Rectal smooth muscle tissue (tissue), 1 donor: ENCODE measurements around the gene NUDT4.
A peak's percentile ranks its signal among the peaks of the same experiment; 100 is the strongest.
"Not testable (repeated sequence)": the region's sequence is repeated elsewhere in the genome, so short reads cannot be mapped to it uniquely, and the experiment has no call there.

Source experiments
- H3K27ac ChIP-seq: one replicate; pipeline ENCODE4 v1.7.0; 2013; ENCODE audit warnings: low read depth, low read length, inconsistent platforms
- H3K27me3 ChIP-seq: one replicate; pipeline ENCODE4 v1.7.0; 2013; ENCODE audit warnings: low read length; ENCODE audit not compliant: control insufficient read depth, insufficient read depth
- H3K36me3 ChIP-seq: one replicate; pipeline ENCODE4 v1.7.0; 2013; ENCODE audit warnings: low read length; ENCODE audit not compliant: control insufficient read depth, insufficient read depth
- H3K4me1 ChIP-seq: one replicate; pipeline ENCODE4 v1.7.0; 2013; ENCODE audit warnings: low read length; ENCODE audit not compliant: control insufficient read depth, insufficient read depth
- H3K4me3 ChIP-seq: one replicate; pipeline ENCODE4 v1.7.0; 2013; ENCODE audit warnings: low read length
- H3K9ac ChIP-seq: one replicate; pipeline ENCODE4 v1.7.0; 2013; ENCODE audit warnings: low read length

Gene NUDT4

DNA sequence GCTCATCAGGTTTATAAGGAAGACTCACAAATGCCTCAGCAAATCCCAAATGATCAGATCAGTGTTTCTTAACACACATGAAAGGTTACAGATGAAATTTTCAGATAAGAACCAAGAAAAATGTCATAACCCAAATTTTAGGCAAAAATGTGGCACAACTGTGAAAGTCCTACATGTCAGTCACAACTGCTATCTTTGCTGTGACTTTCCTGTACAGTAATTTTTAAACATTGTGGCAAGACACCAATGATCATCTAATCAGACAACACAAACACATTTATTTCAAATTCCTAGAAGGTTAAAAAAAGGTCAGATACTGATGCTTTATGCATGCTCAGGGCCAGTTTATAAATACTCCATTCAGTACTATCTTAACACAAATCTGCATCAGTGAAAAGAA, 31.1 kb downstream of the NUDT4 start:
- Histone ChIP-seq H3K36me3 (no peaks in the 10 kb centered on the region), H3K27ac (no peak overlapping the region), H3K4me3 (no peak overlapping the region), H3K4me1 (no peaks in the 10 kb centered on the region), H3K9ac (no peak overlapping the region), H3K27me3 (no peaks in the 10 kb centered on the region)

DNA sequence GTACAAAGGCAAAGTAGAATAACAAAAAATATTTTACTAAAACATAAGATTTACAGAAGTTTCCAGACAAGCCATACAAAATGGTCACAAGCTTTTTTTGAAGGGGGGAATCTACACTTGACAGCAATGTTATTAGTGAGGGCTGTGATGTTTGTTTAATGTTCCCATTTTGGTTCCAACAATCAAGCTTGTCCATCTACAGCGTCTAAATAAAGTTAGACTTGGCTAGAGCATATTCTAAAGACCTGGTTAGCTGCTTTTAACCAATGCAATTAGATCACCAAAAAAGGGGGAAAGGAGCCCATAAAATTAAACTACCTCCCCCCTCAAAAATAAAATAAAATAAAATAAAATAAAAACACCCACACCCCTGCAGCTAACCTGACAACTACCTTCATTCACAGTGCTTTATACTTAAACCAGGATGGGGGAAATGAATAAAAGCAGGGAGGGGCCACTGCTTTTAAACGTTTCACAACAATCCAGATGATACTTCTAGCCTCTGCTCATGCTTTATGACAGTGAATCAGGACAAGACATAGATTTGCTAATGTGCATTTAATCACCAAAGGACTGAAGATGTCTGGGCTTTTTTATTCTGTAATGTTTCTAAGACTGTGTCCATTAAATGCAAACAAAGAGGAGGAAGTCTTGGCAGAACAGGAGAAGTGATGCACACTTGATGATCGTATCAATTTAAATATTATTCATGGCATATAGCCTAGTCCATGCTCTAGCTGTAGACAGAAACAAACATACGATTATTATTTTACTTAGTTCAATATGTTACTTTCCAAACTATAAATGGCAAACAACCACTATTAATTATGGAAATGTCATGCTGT, 31.8 kb downstream of the NUDT4 start:
- H3K36me3 ChIP-seq, H3K9ac ChIP-seq, H3K27me3 ChIP-seq, H3K27ac ChIP-seq, H3K4me3 ChIP-seq, H3K4me1 ChIP-seq: not testable (repeated sequence)

DNA sequence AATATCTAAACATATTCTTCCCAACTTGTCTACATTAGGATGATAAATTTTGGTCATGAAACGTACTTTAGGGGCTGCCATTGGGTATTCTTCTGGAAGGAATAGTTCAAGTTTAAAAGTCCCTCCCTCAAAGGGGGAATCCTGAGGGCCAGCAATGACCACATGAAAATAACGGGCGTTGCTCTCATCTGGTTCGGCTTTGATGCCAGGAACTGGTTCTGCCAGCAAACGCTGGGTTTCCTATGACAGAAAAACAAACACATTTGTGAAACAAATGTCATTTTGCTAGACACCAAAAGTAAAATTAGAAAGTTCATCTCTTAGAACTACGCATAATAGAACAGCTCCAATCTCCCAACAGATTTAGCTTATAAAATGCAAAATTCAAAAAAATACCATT, 33.3 kb downstream of the NUDT4 start:
- not testable (repeated sequence) for H3K36me3 ChIP-seq, H3K4me1 ChIP-seq

DNA sequence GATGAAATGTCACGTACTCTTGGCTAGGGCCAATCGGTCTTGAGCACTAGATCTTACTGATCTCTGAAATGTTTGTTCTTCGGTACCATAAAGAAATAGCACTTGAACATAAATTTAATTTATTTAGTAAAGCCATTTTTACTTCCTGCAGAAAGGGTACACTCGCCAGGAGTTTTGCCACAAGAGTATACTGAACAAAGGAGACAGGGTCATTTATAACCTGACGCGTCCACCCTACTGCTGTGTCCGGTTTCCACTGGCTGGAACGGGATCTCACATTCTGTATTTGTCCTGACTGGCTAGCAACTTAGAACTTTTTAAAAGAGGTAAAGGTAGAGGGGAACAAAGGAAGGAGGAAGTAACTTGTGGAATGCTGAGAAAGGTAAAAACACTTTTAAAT, 34.7 kb downstream of the NUDT4 start:
- H3K9ac ChIP-seq, H3K4me1 ChIP-seq, H3K27ac ChIP-seq, H3K27me3 ChIP-seq, H3K36me3 ChIP-seq, H3K4me3 ChIP-seq: not testable (repeated sequence)

More for the DNA sequence above, 33.3 kb downstream of the NUDT4 start:
- not testable (repeated sequence) for H3K27ac ChIP-seq, H3K9ac ChIP-seq, H3K4me3 ChIP-seq, H3K27me3 ChIP-seq

DNA sequence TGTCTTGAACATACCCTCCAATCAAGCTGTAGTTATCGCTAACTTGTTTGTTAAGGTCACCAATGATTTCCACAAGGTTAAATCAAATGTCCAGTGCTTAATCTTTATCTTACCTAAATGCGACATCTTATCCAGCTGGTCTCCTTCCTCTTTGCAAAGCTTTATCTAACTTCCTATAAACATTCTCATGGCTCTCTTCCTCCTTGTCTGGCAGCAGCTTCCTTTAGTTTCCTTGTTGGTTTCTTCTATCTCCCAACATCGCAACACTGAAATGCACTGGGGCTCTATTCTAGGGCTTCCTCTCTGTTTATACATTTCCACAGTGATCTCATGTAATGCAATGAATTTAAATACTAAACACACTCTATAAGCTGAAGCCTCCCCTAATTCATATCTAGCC, 35.3 kb downstream of the NUDT4 start:
- Histone ChIP-seq H3K4me3 (no peak overlapping the region), H3K4me1 (peaks cover 4% of the 10 kb centered on the region), H3K36me3 (no peaks in the 10 kb centered on the region)

DNA sequence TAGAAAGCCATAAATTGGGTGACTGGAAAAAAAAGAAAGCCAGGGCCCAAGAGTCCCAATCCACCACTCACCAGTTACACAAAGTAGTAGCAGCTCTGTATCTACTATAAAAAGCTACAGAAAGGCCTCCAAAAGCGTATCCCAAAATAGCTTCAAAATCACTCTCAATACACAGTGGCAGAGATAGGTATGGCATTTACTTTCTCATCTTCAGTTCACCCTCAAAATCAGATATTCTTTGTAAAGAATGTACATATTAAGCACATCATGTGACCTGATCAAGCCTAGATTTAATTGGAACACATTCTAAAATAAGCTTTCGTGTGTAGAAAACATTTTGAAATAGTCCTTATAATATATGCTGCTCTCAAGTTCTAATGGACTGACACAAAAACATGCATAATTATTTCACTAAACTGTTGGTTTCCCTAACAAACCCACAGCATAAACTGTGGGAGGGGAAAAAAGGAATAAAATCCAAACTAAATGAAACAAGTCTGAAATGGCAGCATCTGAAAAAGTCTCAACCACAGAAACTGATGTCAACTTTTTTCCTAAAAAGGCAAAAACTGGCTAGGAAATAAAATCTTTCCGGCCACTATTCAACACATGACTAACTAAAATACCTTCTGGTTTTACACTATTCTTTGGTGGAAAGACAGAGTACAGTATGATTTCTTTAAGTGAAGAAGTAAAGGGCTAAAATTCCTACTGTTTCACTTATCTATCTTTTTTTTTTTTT, 38.2 kb downstream of the NUDT4 start:
- H3K27me3 ChIP-seq, result no peaks in the 10 kb centered on the region
- no peak overlapping the region for H3K4me3 ChIP-seq
- H3K4me1 ChIP-seq, result peaks cover 4% of the 10 kb centered on the region
- H3K9ac ChIP-seq, result no peak overlapping the region
- no peak overlapping the region for H3K27ac ChIP-seq
- no peaks in the 10 kb centered on the region for H3K36me3 ChIP-seq

More for the DNA sequence above, 35.3 kb downstream of the NUDT4 start:
- no peak overlapping the region for H3K27ac ChIP-seq
- no peaks in the 10 kb centered on the region for H3K27me3 ChIP-seq
- H3K9ac ChIP-seq, result no peak overlapping the region

DNA sequence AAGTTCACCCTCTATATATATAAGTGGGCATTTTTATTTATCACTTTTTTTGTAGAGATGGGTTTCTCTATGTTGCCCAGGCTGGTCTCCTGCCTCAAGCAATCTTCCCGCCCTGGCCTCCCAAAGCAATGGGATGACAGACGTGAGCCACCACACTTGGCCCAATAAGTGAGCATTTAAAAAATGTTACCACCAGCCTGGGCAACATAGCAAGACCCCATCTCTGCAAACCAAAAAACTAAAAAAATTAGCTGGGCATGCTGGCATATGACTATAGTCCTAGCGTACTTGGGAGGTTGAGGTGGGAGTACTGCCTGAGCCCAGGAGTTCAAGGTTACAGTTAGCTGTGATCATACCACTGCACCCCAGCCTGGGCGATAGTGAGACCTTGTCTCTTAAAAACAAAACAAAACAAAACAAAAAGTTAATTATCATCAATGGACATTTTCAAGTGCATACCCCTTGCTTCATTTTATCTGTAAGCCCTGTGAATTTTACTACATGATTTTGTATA, 40.3 kb downstream of the NUDT4 start:
- Histone ChIP-seq H3K27ac (no peak overlapping the region), H3K4me1 (peaks cover 7% of the 10 kb centered on the region)

DNA sequence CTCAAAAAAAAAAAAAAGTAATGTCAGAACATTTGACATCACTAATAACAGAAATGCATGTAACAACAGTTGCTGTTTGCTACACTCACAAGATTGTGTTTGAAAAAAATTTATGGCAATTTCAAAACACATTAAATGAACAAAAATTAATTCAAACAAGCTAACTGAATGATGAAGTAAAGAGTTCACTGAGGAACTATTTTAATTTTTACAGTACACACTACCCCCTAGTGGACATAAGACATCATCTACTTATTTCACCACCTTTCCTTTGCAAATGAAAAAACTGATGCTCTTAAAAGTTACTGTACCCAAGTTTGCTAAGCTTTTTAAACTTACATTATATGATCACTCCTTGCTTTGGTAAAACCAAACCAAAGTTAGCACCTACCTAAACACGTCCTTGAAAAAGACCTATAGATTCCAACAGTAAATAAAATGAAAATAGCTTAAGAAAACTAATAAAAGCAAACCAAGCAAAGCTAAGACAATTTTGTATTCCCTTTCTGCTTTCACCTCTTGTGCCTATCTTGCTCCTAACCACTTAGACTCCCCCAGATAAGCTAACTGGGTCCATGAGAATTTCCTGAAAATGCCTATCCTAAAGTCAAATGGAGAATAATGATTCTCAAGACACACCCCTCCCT, 41.8 kb downstream of the NUDT4 start:
- H3K4me1 ChIP-seq, result peaks cover 12% of the 10 kb centered on the region
- H3K4me3 ChIP-seq, result no peak overlapping the region
- no peaks in the 10 kb centered on the region for H3K27me3 ChIP-seq
- no peaks in the 10 kb centered on the region for H3K36me3 ChIP-seq
- H3K27ac ChIP-seq, result no peak overlapping the region
- H3K9ac ChIP-seq, result no peak overlapping the region

More for the DNA sequence above, 40.3 kb downstream of the NUDT4 start:
- no peak overlapping the region for H3K4me3 ChIP-seq
- no peaks in the 10 kb centered on the region for H3K36me3 ChIP-seq
- H3K27me3 ChIP-seq, result no peaks in the 10 kb centered on the region
- no peak overlapping the region for H3K9ac ChIP-seq

DNA sequence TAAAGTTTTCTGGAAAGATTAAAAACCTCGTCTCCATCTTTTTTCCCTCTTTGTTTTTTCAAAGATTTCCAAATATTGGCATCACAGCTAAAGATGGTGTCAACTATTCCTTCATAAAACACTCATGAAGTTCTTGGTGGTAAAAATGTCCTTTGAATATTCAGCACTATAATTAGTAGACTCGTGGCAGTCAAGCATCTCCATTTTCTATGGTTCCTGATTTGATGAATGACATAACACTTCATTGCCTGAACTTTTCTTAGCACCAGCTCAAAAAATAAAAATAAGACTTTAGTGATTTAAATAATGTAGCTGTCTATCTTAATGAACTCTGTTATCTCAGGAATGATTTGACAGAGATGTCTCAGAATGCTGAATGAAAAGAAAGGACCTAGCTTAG, 44.3 kb downstream of the NUDT4 start:
- Histone ChIP-seq H3K27me3 (no peaks in the 10 kb centered on the region), H3K27ac (no peak overlapping the region), H3K4me1 (peaks cover 24% of the 10 kb centered on the region)

DNA sequence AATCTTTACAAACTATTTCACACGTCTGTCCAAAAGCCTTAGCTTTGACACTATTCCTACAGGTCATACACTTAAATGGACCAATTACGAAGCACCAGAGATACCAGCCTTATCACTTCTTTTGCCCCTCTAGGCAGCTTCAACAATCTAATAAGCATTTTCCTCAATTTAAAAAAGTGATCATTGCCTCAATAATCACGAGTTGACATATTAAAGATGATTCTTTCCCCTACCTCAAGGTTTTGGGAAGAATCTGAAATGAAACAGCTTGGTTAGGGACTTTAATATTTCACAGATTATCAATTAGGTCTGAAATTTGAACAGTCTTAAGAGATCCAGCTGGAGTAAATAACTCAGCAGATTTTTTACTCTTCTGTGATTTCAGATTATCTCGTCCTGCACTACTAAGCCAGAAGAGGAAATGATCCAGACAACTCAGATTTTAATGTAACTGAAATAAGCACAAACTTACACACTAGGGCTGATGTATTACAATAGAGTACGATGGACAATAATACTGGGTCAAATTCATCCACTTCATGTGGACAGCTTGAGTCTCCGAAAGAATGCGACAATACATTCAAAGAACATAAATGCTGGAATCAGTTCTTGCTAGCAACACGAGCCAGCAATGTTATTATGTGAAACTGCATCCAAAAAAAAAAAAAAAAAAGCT, 48.1 kb downstream of the NUDT4 start:
- Histone ChIP-seq H3K4me3 (no peak overlapping the region), H3K27me3 (no peaks in the 10 kb centered on the region), H3K9ac (no peak overlapping the region), H3K36me3 (no peaks in the 10 kb centered on the region), H3K27ac (peak overlapping the region; percentile 6), H3K4me1 (peaks cover 28% of the 10 kb centered on the region)

More for the DNA sequence above, 44.3 kb downstream of the NUDT4 start:
- no peaks in the 10 kb centered on the region for H3K36me3 ChIP-seq
- H3K4me3 ChIP-seq, result no peak overlapping the region
- H3K9ac ChIP-seq, result no peak overlapping the region

DNA sequence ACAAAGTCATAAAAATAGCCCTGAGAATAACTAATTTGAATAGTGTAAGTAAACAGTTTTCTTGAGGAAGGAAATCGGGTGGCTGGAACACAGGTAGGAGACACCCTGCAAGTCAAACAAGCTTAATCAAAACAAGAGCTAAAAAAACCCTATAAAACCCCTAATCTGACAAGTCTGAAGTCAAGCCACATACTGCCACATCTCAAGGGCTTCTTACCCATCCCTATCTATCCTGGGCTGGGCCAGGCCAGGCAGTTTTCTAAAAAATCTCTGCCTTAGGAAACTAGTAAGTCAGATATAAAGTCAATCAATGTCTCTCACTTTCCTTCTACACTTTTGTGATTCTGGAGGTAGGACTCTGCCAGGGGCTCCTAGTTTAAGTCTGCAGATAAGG, 48.7 kb downstream of the NUDT4 start:
- H3K27ac ChIP-seq, result no peak overlapping the region
- no peak overlapping the region for H3K9ac ChIP-seq
- H3K4me3 ChIP-seq, result no peak overlapping the region
- H3K36me3 ChIP-seq, result no peaks in the 10 kb centered on the region
- H3K27me3 ChIP-seq, result no peaks in the 10 kb centered on the region
- H3K4me1 ChIP-seq, result peaks cover 28% of the 10 kb centered on the region
